ENCODE results near the gene PDGFA.
"Not testable (repeated sequence)": the region's sequence is repeated elsewhere in the genome, so short reads cannot be mapped to it uniquely, and the experiment has no call there.

PDGFA gene

GRCh38 chr7:552151-552867, 32.7 kb upstream of the PDGFA start:
- DNase-seq (ENCODE audit: low read depth): not testable (repeated sequence)

DNA sequence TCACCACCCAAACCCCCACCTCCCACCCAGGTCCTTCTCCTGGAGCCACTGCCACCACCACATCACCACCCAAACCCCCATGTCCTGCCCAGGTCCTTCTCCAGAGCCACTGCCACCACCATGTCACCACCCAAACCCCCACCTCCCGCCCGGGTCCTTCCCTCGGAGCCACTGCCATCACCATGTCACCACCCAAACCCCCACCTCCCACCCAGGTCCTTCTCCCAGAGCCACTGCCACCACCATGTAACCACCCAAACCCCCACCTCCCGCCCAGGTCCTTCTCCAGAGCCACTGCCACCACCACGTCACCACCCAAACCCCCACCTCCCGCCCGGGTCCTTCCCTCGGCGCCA, 31.9 kb upstream of the PDGFA start:
- DNase-seq (ENCODE audit: low read depth): not testable (repeated sequence)

- DNase-seq (ENCODE audit: low read depth): no peak
Measured at GRCh38 chr7:550881-551614, 31.4 kb upstream of the PDGFA start.

DNA sequence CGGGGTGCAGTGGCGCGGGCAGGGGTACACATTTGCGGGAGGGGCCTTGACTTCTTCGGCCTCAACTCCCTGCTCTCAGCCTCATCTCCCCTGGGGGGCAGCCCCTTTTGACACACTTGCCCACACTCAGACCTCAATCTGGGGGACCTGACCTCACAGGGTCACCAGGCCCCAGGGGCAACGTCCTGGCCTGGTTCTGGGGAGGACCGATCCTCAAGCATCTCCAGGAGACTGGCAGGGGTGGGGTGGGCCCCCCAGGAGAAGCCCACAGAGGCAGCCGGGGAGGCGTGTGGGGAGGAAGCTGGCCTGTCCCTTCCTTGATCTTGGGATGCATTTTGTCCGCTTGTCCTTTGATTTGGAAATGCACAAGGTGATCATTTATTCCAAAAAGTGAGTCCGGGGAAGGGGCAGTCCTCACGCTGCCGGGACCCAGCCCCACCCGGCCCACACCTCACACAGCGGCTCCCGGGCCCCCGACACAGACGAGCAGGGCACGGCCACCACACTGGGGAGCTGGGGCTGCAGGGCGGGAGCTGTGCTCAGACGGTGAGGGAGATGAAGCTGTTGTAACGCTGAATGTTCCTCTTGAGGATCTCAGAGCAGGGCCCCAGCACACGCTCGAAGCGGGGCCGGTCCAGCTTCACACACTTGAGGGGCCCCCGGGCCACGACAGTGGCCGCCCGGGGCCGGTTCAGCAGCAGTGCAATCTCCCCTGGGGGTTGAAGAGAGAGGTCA, 30.4 kb upstream of the PDGFA start:
- no peak for DNase-seq (ENCODE audit: low read depth)

DNA sequence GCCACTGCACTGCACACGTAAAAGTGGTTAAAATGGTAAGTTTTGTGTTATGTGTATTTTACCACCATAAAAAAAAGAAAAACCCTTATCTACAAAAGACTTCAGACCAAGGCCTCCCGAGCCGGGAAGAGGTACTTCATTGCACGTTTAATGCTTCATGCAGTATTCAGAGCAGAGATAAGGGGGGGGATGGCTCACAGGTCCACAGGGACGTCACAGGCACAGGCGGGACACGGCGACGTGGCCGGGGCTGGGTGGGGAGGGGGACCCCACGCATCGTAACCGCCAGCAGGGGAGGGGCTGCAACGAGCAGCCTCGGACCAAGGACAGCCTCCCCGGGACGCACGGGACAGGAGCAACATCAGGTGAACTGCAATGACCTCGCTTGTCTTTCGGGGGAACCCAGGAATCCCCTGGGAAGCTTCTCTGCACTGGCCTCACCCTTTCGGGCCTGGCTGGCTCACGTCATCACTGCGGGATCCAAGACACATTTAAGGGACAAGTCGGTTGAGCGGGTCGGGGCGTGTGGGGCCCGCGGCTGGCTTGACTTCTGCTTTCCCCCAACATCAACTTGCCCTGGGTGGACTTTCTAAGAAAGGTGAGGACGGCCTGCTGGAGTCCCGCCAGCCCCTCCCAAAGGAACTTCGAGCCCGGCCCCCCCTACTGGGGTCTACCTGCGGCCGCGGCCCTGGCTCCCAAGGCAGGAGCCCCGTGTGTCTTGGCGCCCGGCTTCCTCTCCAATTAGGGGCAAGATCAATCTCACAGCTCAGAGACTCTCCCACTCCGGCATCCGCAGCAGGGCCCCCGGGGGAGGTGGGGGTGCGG, 29.6 kb upstream of the PDGFA start:
- DNase-seq (ENCODE audit: low read depth): no peak

DNA sequence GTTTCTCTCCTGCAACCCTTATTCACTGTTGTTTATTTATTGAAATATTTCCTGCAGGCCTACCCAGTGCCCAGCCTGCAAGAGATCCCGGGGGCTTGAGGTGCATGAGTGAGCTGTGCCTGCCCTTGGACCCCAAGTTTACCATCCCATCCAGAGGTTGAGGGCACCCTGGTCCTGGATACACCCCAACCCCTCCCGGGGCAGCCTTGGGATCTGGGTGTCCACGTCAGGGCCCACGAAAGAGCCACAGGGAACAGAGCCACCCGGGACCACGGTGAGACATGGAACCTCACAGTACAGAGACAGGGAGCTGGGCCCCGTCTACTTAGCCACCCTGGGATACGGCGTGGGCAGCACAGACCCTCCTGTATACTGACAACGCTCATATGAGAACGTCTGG, 28.8 kb upstream of the PDGFA start:
- DNase-seq (ENCODE audit: low read depth): no peak

- no peak for DNase-seq (ENCODE audit: low read depth)
Measured at GRCh38 chr7:545470-545869, 25.8 kb upstream of the PDGFA start.

GRCh38 chr7:544338-545221, 24.9 kb upstream of the PDGFA start:
- DNase-seq (ENCODE audit: low read depth): no peak

DNA sequence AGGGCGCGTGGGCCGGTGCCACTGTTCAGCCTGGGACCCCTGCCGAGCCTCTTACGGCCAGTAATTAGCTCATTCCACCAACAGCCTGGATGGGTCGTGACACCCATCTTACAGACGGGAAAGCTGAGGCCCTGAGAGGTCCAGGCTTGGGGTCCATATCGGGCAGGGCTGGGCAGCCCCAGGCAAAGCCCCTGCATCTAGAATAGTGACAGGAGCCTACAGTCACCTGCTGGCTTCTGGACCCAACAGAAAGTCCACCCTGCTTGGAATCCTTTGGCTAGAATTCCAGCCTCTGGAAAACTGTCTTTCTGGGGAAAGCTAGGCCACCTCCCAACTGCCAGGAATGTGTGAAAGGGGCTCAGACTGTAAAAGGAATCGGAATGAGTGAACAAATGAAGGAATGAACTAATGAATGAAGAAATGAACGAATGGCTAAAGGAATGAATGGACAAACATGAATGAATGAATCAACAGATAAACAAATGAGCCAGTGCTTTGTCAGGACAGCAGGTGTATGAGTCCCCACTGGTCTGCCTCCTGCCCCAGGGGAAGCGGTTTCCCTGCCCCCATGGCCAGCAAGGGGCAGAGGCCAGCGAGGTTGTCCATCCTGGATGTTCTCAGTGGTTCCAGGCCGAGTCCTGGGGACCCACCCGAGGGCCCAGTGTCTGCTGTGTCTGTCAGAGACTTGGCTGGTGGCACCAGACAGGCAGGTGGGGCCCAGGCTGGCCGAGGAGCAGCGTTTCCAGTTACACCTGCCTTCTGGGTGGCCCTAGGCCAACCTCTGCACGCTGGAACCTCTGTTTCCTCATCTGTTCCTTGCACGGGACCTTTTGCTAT, 24.1 kb upstream of the PDGFA start:
- DNase-seq (ENCODE audit: low read depth): no peak

DNA sequence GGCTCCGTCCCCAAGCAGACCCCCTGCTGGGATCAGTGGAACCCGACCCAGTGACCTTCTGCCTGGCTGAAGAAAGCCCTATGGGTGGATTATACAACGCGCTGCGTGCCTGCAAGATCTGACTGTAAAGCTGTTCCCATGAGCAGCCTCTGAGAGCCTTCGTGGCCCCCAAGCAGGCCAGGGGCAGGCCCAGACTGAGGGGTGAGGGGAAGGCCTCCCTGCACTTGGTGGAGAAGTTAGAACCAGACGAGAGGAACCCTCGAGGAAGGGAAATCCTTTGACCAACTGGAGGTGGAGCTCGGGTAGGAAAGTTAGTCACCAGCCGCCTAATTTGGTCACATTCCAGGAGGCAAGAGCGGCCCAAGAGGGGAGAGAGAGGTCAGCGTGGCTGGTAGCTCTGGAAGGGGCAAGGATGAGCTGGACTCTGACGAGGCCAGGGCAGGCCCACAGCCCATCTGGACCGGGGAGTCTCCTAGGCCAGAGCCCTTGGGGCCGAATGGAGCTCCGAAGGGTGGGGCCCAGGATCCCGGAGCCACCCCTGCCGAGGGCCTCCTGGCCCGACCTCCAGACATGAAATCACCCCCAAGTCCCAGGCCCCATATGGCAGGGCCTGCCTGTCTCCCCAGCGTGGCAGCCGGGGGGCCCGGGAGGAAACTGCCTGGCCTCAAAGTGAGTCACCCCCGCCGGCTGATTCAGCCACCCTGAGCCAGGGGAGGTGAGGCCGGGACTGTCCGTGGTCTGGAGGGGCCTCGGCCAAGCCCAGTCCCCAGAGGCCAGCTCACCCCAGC, 23.3 kb upstream of the PDGFA start:
- DNase-seq (ENCODE audit: low read depth): peak; percentile 65

DNA sequence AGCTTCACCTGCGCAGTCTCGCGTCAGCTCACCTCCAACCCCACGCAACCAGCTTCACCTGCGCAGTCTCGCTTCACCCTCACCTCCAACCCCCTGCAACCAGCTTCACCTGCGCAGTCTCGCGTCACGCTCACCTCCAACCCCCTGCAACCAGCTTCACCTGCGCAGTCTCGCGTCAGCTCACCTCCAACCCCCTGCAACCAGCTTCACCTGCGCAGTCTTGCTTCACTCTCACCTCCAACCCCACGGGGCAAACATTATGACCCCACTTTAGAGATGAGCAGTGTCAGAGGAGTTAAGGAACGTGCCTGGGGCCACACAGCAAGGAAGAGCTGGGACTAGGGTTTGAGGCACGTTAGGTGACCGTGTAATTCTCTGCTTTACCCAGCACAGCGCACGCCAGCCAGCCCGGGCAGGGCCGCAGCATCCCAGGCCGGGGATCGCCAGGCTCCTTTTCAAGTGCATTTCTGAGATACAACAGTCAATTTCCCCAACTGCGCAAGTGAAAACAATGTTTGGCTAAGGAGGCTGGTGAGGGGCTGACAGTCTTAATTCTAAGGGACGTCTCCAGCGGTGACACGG, 22.6 kb upstream of the PDGFA start:
- DNase-seq (ENCODE audit: low read depth): no peak

DNA sequence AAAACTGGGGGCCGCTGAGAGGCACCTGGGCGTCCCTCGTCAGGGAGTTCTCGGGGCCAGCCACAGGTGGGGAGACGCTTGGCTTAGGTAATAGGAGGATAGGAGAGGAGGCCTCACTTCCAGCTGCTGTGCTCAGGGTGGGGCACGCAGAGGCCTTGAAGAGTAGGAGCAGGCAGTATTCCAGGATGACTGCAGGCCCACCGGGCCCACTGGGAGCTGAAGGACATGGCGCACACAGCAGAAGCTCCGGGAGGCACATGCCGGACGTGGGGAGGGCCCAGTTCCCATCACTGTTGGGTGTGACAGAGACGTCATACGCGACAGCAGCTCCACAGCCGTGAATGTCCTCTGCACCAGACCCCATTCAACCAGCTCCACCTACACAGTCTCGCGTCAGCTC, 22.0 kb upstream of the PDGFA start:
- no peak for DNase-seq (ENCODE audit: low read depth)

GRCh38 chr7:540997-541396, 21.4 kb upstream of the PDGFA start:
- DNase-seq (ENCODE audit: low read depth): no peak

DNA sequence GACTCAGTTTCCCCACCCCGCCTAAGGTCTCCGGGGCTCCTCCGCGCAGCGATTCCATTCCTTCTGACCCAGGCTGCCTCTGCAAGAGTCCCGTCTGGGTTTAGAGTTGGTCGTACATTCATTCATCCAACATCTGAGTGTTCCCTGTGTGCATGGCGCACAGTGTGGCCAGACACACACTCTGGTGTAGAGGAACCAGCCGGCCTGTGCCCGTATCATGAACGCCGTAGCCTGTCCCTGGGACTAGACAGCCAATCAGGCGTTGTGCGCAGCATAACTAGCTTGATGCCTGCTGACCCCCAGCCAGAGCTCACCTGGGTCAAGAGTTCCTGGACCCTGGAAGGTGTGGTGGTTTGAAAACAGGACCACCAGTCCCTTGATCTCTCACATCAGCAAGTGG, 20.9 kb upstream of the PDGFA start:
- DNase-seq (ENCODE audit: low read depth): no peak

DNA sequence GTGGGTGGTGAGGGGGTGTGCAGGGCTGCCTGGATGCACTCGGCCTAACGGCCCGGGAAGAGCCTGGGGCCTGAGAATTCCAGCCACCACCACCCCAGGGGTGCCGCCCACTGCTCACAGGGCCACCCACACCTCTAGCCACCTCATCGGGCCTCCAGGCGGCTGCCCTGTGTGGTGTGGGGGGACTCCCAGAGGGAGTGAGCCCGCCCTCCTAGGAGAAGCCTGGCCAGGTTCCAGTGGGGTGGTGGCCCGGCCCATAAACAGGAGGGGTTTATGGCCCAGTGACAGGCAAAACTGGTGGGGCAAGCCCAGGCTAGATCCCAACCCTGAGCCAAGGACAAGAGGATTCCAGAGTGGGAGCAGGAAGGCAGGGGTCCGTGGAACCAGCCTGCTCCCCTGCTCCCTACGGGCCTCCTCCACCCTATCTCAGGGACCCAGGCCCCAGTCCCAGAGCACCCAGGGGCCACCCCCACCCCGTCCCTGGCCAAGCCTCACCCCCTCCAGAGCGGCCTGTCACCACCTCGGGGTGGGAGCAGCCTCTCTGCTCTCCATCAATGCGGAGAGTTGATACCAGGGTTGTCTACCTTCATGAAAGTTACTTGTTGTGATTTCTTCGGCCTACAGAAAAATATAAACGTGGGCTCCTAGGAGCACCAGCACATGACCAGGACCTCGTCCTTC, 20.2 kb upstream of the PDGFA start:
- DNase-seq (ENCODE audit: low read depth): no peak

DNA sequence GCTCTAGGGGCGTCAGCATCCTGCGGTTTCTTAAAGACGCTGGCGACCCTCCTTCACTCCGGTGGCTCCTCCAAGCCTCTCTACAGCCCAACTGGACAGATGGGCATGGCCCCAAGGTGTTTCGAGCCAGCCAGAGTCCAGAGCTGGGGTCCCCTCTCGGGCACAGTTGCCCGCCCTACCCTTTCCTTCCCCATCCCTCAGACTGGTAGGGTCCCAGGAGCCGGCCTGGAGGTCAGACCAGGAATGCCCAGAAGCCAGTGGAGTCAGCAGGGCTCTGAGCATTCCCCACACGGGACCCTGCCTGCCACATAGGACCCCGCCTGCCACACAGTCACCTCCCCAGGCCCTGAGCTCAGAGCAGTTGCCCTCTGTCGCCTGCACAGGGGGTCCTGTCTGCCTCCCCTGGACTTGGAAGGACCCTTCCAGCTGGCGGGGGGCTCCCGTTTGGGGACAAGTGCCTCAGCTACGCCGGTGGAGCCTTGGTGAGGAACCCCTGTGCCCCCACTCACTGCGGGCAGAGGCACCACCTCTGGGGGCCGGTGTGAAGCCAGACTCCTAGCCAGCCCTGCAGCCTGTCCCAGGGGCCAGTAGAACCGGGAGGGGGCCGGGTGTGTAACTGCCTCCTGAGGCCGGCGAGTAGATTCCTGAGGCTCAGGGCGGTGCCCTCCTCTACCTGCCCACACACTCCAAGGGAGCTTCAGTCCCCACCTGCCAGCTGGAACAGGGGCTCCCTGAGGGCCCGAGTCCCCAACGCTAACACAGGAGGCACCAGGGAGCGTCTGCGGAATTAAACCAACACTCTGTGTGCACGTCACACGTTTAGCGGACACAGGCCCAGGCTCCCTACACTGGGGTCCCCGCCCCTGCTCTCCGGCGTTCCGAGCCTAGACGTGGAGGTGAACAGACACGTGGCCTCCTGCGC, 19.4 kb upstream of the PDGFA start:
- no peak for DNase-seq (ENCODE audit: low read depth)

GRCh38 chr7:537911-538634, 18.4 kb upstream of the PDGFA start:
- DNase-seq (ENCODE audit: low read depth): peak; percentile 70
